ENCODE measurements around the gene ZNF280A.

- no peak for TF ChIP-seq CTCF (IDR thresholded peaks at IDR 0.05; ENCODE audit: control extremely low read depth in 1 of 3, insufficient read depth in 1 of 3, low read depth in 1 of 3, low read length in 3 of 3)
- no peak for TF ChIP-seq POLR2A (IDR thresholded peaks at IDR 0.05; ENCODE audit: control extremely low read depth in 1 of 2, low read depth in 2 of 2, low read length in 2 of 2)
- no peak for TF ChIP-seq EZH2 (IDR thresholded peaks at IDR 0.05; ENCODE audit: low read depth, low read length, severe bottlenecking)
- TF ChIP-seq CBX5 (IDR thresholded peaks at IDR 0.05; ENCODE audit: low read depth, low read length): no peak
- no peak for TF ChIP-seq KDM1A (IDR thresholded peaks at IDR 0.05; ENCODE audit: borderline replicate concordance, low read length)
- TF ChIP-seq POLR2AphosphoS5 (IDR thresholded peaks at IDR 0.05; ENCODE audit: low read depth, low read length): no peak
- no peak for TF ChIP-seq GABPA (IDR thresholded peaks at IDR 0.05; ENCODE audit: borderline replicate concordance, insufficient read depth, low read length)
- TF ChIP-seq JUND (IDR thresholded peaks at IDR 0.05; ENCODE audit: low read length): no peak
- TF ChIP-seq, protein P1, sequence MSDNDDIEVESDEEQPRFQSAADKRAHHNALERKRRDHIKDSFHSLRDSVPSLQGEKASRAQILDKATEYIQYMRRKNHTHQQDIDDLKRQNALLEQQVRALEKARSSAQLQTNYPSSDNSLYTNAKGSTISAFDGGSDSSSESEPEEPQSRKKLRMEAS (IDR thresholded peaks at IDR 0.05): no peak
- no peak for TF ChIP-seq CEBPB (IDR thresholded peaks at IDR 0.05; ENCODE audit: low read depth, low read length)
- no peak for TF ChIP-seq EP300 (IDR thresholded peaks at IDR 0.05; ENCODE audit: borderline replicate concordance in 1 of 2, low read depth in 2 of 2, low read length in 2 of 2)
- no peak for TF ChIP-seq RAD21 (IDR thresholded peaks at IDR 0.05 in 1 of 2, conservative IDR thresholded peaks at IDR 0.05 in 1 of 2; ENCODE audit: low read depth in 2 of 2, low read length in 2 of 2)
- no peak for TF ChIP-seq SIN3A (conservative IDR thresholded peaks at IDR 0.05 in 1 of 2, IDR thresholded peaks at IDR 0.05 in 1 of 2; ENCODE audit: low read depth in 1 of 2, low read length in 2 of 2)
Observed at GRCh38 chr22:22548317-22548716, 28.2 kb upstream of the ZNF280A start.

All from H1 (cell line).